GM15510 (cell line): ENCODE results near the gene DHRS7.

Experiments used
- POLR2A ChIP-seq: IDR thresholded peaks from 3 replicates; pipeline ENCODE4 v1.6.1; 2011; ENCODE audit warnings: borderline replicate concordance; ENCODE audit not compliant: insufficient read length; ENCODE audit errors: extremely low read depth

DHRS7 gene

DNA sequence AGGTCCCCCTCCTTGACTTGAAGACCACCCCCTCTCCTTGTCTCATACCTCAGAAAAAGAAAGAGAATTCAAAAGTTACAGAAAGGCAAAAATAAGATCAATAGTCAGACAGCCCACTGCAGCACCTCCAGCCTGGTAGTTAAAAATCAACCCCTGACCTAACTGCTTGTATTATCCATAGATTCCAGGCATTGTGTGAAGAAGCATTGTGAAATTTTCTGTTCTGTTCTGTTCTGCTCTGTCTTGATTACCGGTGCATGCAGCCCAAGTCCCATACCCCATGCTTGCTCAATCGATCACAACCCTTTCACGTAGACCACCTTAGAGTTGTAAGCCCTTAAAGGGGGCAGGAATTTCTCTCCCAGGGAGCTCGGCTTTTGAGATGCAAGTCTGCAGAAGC, 5.8 kb upstream of the DHRS7 start:
- no peak for TF ChIP-seq POLR2A

DNA sequence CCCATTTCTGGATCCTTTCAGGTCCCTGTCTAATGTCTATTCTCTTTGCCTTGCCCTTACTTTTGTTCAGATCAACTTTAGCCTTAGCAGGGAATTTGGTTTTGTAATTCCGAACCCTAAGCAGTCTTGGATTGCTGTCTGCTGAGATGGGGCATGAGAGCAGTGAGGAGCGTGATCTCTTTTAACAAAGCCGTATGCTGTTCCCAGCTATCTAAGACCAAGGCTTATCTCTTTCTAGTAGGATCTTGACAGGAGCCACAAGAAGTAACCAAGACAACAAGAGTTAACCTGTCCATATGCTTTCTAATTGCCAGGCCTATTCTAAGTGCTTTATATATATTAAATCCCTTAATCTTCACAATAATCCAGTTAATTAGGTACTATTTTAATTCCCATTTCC, 4.5 kb upstream of the DHRS7 start:
- no peak for TF ChIP-seq POLR2A

DNA sequence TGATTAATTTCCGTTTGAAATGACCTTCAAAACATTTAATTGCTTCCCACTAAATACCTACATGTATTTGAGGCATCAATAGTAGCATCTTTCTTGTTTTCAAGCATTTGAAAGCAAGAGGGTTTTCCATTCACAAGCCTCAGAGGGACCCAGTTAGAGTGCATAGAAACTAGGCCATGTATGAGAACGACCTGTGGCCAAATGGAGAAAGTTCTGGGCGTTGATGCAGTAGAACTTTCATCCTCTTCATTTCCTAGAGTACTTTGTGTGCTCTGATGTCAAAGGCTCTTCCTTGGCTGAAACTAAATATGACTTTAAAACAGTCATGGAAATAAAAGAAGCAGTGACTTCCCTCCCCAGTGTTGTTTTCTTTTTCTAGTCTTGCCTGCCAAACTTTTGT, 944 bp upstream of the DHRS7 start:
- no peak for TF ChIP-seq POLR2A

DNA sequence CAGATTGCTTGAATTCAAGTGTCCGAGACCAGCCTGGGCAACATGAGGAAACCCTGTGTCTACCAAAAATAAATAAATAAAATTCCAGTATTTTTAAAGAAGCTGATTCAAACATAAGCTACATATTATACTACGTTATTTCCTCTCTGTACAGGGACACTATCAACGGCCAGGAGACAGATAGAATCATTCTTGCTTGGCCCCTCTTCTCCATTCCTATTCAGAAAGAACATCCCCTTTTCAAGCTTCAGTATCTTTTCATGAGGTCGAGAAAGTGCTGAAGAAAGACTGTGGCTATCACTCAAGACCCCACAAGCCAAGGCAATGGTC, 314 bp upstream of the DHRS7 start:
- TF ChIP-seq POLR2A, result no peak

- TF ChIP-seq POLR2A, result no peak
These were observed 840 bp downstream of the DHRS7 start for GRCh38 chr14:60164404-60164711.

DNA sequence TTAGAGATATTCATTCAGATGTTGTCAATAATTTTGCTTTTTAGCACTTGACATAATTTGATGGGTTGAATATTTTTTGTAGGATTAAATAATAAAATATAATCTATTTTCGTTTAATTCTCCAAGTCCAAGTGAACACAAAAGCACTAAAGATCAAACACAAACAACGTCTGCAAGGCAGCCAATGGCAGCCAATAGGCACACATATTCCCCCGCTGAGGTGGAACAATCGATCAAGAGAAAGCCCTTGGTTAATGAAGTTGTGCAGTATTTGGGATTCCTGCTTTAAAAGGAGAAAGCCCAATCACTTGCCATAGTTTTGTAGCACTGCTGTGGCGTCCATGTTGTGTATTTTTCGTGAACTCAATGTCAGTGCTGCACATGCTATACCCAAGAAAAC, 1.5 kb downstream of the DHRS7 start:
- TF ChIP-seq POLR2A, result no peak

DNA sequence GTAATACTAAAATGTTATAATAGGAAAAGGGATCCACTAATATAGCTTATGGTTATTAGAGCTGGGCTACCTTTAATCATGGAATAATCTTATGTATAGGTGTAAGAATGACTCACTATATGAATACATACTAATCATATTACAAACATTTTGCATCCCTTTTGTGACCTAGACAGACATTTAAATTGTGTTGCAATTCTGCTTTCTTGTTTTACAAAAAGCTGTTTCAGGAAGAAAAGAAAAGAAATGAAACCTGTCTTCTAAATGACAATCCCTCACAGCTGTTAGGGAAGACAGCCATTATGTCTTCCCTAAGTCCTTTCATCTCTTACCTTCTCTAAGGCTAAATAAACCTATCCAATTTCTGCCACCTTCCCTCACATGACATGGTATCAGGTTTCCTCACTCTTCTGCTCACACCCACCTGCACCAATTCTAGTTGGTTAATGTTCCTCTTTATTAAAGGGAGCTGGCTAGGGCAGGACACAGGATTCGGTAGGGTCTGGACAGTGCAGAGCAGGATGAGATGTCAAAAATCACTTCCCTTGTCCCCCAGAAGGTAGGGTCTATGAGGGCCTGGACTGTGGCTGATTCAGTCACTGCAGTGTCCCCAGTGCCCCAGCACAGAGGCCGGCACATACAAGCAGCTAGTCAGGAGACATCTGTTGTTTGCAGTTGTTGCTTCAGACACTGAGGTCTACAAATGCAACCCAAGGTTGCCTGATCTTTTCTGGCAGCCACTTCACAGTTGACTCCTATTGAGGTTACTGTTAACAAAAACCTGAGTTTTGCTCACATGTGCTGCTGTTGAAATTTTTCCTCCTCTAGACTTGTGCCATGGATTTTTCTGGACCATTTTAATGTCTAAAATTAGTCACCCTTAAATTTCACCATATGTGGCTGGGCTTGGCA, 3.7 kb downstream of the DHRS7 start:
- no peak for TF ChIP-seq POLR2A

DNA sequence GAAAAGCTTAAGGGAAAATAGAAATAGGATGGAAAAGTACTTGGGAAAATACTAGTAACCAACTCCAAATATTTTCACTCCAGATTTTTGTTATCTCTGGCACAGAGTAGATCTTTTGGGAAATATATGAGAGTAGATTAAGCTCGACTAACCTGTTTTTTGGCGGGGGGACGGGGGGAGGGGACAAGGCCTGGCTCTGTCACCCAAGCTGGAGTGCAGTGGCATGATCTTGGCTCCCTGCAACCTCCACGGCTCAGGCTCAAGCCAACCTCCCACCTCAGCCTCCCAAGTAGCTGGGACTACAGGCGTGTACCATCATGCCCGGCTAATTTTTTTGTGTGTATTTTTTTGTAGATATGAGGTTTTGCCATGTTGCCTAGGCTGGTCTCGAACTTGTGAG, 4.8 kb downstream of the DHRS7 start:
- no peak for TF ChIP-seq POLR2A

GRCh38 chr14:60154671-60155070, 10.5 kb downstream of the DHRS7 start:
- TF ChIP-seq POLR2A, result no peak

DNA sequence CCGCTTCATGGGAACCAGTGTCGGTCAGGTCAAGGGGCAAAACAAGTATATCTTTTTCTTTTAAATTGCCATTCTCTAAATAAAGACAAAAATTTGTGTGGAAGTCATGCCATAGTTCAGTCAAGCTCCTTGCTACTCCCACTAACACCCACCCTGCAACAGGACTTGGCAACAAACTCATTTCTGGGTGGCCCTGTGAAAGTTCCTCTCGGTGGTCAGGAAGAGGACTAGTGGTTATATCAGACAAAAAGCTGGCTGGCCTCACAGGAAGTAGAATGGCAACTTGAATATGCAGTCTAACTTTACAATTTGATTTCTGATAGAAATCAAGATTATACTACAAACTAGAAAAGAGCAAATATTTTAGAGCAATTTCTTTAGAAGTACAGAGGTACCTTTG, 11.2 kb downstream of the DHRS7 start:
- no peak for TF ChIP-seq POLR2A

GRCh38 chr14:60151715-60152114, 13.5 kb downstream of the DHRS7 start:
- TF ChIP-seq POLR2A, result no peak

DNA sequence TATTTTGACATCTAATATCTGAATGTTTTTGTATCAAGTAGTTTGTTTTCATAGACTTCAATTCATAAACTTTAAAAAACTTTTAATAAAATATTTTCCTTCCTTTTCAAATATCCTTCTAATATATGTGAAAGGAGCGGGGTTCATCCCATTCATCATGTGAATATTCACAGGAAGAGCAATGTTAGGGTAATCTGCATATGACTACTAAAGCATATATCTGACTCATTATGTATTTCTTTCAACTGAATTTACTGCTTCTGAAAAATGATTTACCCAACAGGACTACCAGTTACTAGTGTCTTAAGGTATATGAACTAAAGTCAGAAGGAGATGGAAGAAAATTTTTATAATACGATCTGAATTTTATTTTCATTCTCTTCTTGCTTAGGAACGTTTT, 30.5 kb downstream of the DHRS7 start:
- no peak for TF ChIP-seq POLR2A

- no peak for TF ChIP-seq POLR2A
These were observed 31.7 kb downstream of the DHRS7 start for GRCh38 chr14:60133487-60133886.

GRCh38 chr14:60125918-60126317, 39.3 kb downstream of the DHRS7 start:
- TF ChIP-seq POLR2A, result no peak

GRCh38 chr14:60116181-60116580, 49.0 kb downstream of the DHRS7 start:
- no peak for TF ChIP-seq POLR2A

GRCh38 chr14:60114881-60115280, 50.3 kb downstream of the DHRS7 start:
- no peak for TF ChIP-seq POLR2A

- no peak for TF ChIP-seq POLR2A
These were observed 53.5 kb downstream of the DHRS7 start for GRCh38 chr14:60111732-60112131.
